HG03571 (cell line): ENCODE measurements around the gene AFAP1L2.

ENCODE experiments used
- ATAC-seq: cut with Tn5 transposase; IDR thresholded peaks from one replicate; pipeline ENCODE4 v1.9.1; 2021; ENCODE audit not compliant: unreplicated experiment

Gene AFAP1L2

DNA sequence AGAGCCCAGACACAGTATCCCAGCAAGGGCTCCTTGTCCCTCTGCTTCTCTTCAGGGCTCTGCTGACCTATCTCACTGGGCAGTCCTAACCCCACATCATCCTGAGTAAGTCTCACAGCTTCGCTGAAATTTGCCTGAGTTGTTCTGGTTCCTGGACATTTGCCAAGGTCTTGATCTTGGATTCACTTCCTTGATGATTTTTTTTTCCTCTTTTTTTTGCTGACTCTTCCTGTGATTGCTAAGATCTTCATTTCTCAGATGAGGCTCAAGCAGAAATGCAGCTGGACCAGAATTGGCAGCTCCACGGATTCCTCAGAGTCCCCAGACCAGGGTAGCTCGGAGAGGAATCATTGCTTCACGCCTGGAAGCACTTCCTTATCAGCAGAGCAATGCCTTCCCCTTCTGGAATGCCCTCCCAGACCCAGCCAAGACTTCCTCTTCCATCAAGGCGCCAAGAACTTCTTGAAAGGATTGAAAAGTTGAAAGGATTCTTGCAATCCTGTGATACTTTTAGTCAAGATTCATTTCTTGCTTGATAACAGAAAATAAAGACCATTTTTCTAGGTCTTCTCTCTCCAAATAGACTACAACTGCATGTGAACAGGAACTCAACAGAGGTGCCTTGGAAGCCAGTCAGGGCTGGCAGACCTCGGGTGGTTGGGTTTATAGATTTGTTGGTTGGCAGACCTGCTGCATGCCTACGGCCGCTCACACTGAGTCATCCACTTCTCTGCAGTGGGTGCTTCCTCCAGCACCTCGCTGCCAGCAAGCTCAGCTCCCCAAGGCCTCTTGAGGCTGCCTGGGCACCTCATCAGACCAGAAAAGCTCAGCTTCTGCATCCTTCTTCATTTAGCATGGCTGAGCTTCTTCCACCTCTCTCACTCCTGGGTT, 8.8 kb upstream of the AFAP1L2 start:
- no peak for ATAC-seq

DNA sequence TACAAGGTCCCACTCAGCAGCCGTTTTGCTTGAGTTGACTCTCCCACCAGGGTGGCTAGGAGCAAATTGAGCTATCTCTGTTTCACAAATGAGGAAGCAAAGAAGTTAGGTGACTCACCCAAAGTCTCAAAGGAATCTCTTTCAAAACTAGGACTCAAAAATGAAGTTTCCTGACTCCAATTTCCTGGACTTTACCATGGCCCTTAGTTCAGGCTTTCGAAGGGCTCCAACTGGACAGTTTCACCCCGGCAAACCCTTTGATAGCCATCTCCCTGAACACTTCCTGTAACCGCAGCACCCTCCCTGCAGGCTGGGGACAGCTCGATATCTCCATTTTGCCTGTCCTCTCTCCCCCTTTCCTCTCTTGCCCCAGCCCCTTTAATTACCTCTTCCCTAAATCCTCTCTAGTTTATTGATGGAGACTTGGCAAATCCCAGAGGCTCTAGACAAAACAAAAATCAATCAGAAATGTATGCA, 4.7 kb upstream of the AFAP1L2 start:
- no peak for ATAC-seq

DNA sequence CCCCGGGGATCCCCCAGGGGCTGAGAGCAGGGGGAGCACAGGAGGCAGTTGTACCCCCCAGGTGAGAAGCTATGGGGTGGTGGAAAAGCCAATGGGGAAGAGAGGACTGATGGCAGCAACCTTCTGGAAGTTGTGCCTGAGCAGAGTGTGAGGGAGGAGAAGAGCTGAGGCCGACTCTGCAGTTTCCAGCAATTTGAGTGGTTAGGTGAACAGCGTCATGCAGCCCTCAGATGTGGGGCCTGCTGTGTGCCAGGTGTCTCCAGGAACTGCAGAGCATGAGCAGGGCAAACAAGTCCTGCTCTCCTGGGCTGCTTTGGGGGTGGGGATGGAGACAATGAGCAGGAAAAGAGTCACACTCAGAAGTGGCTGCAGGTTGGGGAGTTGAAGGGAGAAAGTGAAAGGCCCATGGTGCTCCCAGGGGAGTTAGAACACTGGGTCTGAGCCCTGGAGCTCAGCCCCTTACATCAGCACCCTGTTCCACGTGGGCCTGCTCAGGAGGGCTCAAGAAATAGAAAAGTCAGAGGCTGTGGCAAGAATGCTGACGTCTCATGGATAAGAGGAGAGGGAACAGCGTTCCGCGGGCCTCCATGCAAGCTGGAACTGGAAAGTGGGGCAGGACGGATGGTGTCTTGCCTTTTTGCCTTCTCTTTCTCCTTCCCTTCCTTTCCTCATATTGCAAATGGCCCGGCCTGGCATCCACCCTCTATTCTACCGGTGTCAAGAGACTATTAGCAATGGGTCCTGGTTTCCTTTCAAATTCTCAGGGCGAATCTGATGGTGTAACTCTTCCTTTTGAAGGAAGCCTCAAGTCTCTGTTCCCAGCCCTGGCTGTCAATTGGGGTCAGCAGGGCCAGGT, 4.0 kb upstream of the AFAP1L2 start:
- ATAC-seq, result no peak

DNA sequence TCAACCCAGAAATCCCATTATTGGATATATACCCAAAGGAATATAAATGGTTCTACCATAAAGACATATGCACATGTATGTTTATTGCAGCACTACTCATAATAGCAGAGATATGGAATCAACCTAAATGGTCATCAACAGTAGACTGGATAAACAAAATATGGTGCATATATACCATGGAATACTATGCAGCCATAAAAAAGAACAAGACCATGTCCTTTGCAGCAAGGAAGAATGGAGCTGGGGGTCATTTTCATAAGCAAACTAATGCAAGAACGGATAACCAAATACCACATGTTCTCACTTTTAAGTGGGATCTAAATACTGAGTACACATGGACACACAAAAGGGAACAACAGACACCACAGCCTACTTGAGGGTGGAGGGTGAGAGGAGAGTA, 2.2 kb upstream of the AFAP1L2 start:
- ATAC-seq, result no peak

DNA sequence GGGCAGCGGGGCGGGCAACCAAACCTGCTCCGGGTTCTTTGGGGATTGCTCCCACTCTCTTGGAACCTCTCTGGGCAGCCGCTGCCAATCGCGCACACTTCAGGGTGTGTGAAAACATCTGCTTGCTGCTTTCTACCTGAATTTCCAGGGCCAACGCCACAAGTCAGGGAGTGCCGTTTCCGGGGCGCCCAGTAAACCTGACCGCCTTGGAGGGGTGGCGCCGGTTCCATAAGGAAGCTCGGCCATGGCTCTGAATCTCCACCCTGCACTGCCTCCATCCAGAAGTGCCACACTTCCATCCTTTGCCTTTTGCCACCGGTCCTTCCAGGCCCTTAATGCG, 679 bp upstream of the AFAP1L2 start:
- ATAC-seq, result no peak

DNA sequence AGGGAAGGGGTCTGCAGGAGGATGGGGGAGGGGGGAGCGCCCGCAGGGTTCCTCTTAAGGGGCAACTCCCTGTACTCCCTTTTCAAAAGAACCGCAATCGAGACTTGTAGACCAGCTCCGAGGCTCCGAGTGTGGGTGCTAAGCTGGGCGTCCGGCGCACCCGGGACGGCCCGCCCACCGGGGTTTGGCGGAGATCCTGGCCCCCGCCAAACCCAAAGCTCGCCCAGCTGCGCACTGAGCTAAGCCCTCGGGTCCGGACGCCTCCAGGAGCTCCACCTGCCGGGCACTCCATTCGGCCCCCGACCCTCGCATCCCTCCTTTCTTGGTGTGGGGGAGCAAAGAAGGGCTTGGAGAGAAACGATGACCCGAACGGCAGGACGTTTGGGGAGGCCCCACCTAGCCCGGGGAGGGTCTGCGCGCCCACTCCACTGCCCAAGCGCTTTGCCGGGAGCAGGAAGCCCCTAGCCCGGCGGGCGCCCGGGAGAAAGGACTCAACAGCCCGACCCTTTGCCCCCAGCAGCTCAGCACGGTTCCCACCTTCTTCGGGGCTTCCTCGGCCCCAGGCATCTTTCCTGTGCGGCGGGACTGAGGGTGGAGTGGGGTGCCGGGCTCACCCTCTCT, 651 bp downstream of the AFAP1L2 start:
- ATAC-seq, result no peak

DNA sequence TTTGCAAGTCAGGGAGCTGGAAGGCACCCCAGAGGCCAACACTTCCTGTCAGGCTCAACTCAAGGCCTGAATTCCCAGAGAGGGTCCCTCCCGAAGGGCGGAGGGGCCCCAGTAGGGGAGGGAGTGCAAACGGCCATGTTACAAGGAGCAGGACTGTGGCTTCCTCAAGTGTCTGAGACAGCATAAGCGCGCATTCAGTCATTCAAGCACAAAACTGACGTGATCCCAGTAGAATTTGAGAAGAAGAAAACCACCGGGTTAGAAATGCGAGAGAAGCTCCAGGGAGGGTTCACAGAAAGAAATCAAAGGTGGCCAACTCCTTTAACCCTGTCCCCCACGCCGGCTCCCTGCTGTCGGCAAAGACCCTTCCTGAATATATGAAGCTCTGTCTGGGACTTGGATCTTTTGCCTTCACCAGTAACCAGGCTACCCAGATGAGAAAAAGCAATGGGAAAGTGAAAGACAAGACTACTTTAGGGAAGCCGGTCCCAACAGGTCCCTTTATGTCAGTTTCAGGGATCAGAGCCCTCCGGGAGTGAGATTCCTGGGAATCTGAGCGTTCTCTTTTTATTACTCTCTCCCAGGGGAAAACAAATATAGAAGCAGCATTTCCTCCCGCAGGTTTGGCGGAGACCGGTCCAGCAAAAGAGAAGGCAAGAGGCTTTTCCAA, 1.3 kb downstream of the AFAP1L2 start:
- ATAC-seq, result no peak

DNA sequence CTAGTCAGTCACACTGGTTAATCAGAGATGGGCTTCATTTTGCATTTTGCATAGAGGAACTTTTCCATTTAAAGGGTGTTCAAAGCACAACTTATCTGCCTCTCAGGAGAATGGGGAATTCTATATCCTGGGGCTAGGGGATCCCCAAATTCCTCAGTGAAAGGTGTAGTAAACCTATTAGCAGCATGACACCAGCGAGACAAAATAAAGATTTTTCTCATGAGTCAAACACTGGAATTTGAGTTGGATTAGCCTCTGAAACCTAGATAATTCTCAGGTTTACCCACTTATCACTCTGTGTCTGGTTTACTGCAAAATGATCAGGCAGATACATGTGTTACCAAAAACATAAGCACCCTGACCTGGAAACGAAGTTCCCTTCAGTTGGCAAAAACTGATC, 2.1 kb downstream of the AFAP1L2 start:
- ATAC-seq, result no peak

DNA sequence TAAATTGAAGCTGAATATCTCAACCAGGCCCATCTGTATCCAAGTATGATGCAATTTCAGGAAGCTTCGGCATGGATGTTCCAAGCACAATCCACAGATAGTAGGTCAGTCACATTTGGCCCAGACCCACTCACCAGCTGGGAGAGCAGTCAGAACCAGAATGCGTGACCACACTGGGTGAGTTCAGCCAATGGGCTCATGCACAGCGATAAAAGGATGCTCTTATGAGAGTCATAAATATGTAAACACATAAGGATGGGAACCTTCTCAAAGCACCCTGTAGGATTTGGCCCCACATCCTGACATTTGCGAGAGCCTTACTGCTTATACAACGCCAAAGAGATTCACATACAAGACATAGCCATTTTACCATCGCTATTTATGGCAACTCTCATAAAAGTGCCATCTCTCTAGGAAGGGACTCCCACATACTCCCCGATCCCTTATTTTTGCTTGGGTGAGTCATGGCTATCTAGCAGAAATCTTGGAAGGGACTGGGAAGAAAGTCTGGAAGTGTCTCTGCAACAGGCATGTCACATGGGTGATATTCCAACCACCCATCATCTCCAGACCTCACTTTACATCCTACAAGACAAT, 3.0 kb downstream of the AFAP1L2 start:
- ATAC-seq, result no peak

DNA sequence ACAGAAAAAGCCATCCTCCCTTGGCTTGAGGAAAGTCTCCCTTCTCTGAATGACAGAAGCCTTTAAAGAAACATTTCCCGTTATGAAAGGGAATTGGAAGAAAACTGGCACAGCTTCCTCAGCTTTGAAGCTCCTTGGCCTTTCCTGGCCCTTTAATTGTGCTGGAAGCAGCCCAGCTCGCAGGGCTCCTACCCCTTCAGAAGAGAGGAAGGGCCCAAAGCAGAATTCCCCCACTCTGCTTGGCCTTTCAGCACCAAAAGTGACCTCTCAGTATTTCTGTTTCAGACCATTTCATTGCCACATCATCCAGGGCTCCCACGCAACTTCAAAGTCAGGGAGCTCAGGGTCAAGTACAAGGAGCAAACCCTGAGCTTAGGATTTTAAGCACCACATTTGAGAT, 4.2 kb downstream of the AFAP1L2 start:
- no peak for ATAC-seq

DNA sequence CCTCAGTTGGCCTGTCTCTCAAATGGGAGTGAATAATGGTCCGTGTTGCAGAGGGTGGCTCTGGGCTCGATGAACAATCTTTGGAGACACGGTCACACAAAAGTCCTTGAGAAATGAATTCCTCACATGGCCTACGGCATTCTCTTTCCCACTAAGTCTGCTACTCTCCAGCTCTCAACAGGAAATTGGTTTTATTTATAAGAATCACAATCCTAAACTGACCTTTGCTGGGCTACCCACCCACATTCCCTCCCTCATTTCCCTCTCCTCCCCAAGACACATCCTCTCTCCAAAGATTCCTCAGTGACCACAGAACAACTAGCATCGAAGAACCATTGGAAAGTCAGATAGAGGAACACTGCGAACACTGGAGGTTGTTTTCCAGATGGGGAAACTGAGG, 4.7 kb downstream of the AFAP1L2 start:
- no peak for ATAC-seq

DNA sequence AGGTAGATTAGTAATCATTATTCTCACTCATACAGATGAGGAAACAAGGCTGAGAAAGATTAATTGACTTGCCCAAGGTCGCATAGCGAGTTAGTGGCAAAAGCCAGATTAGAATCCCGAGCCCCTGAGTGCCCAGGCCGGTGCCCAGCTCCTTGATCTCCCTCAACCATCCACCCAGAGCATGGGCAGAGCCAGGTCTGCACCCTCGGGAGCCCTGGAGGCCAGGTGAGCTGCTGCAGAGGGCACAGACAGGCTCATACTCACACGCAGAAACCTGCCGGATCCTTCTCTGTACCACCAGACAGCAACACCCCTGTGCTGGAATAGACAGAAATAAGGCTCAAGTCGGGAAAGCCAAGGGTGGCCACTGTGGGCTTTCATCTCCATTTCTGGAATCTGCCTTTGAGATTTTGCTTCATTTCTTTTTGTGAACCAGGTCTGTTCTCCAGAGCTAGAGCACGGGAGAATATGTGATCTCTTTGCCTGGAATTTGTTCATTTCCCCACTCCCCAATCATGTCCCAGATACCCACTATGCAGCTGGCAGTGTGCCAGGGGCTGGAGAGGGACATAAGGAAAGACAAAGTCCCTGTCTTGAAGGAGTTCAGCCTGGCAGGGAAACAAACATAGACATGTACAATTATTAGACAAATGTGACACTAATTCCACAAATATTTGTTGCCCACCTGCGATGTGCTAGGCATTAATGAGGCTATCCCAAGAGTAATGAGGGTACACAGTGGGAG, 5.5 kb downstream of the AFAP1L2 start:
- ATAC-seq, result no peak

DNA sequence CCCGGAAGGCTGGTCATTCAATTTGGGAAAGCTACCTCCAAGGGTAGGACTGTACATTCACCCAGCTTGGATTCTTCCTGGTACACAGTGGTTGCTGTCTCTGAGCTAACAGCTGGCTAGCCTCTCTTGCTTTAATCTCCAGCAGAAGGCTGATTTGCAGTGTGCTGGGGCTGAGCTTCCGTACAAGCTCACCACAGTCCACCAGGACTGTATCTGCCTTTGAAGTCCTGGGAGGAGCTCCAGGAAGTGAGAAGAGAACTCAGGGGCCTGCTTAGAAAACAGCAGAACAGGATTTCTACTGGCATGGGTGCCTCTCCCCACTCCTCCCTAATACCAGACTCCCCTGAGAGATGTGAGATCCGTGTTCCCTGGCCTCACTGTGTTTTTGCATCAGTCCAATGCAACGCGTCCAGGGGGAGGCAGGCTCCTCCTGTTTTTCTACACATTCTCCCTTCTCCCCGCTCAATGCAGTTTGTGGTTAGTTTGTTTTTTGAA, 6.6 kb downstream of the AFAP1L2 start:
- ATAC-seq, result no peak

DNA sequence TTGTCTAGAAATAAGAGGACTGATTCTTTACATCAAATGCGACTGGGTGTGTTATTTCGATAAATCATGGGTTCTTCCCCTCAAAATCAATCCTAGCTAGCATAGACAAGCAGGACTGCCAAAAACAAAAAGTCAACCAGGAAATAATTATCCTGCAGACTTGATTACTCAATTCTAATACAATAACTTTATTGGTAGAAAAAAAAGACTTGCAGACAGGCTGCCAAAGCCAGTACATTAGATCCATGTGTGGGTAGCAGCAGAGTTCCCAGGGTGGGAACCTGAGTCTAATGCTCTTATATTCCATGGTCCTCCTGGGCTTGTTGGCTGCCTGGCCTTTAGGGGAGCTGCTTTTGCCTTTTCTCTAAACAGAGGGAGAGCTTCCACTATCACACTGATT, 7.8 kb downstream of the AFAP1L2 start:
- ATAC-seq, result no peak

DNA sequence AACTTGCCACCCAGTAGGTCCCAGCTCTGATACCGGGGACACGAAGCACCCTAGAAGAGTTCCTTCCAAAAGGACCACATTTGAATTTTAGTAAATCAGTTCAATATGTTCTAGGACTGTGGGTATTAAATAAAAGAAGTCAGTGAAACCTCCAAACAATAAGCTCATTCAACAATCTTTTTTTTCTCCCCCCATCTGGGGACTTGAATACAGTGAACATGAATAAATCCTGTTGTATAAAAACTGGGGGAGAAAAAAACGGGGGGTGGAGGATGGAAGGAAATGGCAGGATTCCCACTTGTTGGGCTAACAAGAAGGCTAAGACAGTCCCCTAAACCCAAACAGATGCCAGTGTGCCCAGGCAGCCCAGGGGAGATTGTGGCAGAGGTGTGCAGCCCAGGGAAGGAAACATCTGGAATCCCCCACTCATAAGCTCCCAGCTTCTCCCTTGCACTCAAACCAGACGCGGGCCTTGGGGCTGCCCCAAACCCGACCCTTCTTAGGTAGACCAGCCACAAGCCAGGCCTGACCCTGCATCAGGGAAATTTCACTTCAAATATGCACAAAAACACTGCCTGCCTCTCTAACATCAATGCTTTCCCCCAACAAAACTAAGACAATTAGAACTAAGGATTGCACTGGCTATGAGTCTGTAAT, 8.8 kb downstream of the AFAP1L2 start:
- ATAC-seq, result no peak

DNA sequence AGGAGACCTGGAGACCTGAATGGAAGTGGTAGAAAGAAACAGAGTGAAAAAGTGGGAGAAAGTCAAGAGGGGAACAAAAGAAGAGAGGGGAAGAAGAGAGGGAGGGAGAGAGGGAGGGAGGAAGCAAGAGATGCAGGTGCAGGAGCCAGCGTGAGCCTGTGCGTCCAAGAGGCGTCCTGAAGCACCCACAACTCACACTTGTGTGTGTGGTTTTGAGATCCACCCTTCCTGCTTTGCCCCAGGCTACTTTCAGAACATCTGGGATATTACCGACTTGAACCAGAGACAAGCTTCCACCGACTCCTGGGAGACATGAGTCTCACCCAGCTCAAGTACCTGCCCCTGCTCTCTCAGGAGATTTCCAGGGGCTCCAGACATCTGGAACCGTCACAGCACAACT, 9.8 kb downstream of the AFAP1L2 start:
- no peak for ATAC-seq

DNA sequence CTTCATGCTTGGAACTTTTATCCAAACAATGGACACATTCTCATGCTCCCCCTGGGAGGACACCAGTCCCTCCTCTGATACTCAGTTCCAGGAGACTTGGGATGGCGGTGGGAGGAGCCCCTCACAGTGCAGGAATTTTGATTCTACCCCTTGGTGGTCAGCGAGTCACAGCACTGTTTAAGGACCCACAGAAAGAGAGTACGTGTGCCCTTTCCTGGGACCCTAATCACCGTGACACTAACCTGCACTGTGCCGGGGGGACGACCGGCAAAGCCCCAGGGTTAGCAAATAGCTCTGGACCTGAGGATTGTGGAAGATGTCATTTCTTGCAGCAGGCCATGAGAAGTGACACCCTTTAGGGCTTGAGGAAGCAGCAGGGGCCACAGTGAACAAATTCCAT, 10.4 kb downstream of the AFAP1L2 start:
- ATAC-seq, result no peak

DNA sequence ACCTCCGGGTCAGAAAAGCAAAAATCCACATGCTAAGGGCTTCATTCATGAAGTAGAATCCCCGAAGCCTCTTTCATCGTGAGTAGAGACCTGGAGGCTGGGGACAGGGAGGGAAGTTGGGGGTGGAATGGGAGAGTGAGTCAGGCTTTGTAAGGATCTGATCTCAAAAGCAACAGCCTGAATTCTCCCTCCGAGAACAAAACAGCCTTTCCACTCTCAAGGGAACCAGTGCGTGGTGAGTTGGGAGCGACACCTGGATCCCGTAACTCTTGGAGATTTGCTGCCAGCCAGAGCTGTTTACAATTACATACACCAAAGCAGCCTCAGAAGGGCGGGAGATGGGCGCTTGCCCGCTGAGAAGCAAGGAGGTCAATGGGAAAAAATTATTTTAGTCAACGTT, 10.8 kb downstream of the AFAP1L2 start:
- no peak for ATAC-seq

DNA sequence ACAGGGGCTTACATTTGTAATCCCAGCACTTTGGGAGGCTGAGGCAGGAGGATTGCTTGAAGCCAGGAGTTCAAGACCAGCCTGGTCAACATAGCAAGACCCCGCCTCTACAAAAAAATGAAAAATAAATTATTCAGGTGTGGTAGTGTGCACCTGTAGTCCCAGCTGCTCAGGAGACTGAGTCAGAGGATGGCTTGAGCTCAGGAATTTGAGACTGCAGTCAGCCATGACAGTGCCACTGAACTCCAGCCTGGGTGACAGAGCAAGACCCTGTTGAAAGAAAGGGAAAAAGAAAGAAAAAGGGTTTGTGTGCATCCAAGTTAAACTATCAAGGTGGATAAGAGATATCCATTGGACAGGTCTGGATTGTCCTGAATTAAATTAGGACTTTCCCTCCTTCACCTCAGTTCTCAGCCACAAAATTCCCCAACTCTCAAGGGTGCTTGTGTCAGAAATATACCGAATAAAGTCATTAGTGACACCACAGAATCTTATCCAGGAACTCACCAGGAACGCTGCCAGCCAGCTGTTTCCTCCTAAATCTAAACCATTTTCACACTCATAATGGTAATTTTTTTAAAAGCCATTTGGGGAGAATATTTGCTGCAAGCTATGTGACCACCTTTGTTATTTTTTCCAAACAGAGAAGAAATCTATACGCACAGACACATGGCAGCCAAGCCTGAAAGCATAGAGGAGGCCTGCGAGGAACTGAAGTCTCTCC, 12.0 kb downstream of the AFAP1L2 start:
- ATAC-seq, result no peak
